Measurements from ENCODE around the gene TCF12. TPM values are rescaled to one million over a fixed set of nuclear protein-coding genes. Genes with fewer than 3 reads are reported as not detected.

The TCF12 gene
- total RNA-seq, 1 donor from 2014 or later, result 144 TPM

DNA sequence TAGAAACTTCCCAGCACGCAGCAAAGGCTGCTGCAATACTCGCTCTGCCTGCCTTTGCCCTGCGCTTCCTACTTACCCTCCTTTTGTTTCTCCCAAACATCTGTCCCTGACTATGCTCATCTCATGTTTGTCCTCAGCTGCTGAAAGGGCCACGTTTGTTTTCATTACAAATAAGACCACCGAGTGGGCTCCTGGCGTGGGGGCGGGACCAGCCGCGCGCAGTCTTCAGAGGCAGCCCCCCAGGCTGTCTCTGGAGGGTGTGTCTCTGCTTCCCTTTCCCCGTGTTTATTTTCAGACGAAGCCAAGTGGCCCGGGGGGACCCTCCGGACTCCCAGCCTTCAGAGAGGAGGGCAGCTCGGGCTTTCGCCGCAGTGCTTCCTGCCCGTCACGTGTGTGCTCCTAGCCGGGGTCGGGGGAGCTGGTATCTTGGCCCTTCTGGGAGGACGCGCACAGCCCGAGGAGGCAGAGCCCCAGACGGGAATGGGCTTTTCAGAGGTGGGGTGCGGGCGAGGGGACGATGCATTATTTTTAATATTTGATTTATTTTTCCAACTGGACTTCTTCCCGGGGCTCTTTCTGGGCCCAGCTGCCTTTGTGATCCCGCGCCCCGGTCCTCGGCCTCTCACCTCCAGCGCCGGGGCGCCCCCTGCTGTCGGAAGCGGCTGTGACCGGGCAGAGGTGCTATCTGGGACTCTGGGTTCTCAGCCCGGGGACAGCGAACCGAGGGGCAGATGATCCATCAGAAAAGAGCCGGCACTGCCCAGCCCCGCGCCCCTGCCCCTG lies 387.9 kb downstream of the TCF12 start:
- H3K4me1 ChIP-seq, result peaks cover 0 to 9% of the 10 kb centered on the region in 2 donors
- intact Hi-C loops (cut with DNase I), result loop anchor here (1.0 to 5.0 kb wide), 4 partner anchors 94 to 809 kb away; no protein-coding TSS in a partner anchor
- DNase-seq (ENCODE audit: low spot score in 2 of 2), result peak; percentile 29 to 91
- H3K36me3 ChIP-seq, result no peaks in the 10 kb centered on the region
- H3K27ac ChIP-seq, result no peak overlapping the region
- peak overlapping the region; percentile 48 to 71 for H3K4me3 ChIP-seq
- no peaks in the 10 kb centered on the region for H3K27me3 ChIP-seq
- no peaks in the 10 kb centered on the region for H3K9me3 ChIP-seq
- TF ChIP-seq, protein P1, sequence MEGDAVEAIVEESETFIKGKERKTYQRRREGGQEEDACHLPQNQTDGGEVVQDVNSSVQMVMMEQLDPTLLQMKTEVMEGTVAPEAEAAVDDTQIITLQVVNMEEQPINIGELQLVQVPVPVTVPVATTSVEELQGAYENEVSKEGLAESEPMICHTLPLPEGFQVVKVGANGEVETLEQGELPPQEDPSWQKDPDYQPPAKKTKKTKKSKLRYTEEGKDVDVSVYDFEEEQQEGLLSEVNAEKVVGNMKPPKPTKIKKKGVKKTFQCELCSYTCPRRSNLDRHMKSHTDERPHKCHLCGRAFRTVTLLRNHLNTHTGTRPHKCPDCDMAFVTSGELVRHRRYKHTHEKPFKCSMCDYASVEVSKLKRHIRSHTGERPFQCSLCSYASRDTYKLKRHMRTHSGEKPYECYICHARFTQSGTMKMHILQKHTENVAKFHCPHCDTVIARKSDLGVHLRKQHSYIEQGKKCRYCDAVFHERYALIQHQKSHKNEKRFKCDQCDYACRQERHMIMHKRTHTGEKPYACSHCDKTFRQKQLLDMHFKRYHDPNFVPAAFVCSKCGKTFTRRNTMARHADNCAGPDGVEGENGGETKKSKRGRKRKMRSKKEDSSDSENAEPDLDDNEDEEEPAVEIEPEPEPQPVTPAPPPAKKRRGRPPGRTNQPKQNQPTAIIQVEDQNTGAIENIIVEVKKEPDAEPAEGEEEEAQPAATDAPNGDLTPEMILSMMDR (IDR thresholded peaks at IDR 0.05), result peak; percentile 86 to 96 (median 88)

DNA sequence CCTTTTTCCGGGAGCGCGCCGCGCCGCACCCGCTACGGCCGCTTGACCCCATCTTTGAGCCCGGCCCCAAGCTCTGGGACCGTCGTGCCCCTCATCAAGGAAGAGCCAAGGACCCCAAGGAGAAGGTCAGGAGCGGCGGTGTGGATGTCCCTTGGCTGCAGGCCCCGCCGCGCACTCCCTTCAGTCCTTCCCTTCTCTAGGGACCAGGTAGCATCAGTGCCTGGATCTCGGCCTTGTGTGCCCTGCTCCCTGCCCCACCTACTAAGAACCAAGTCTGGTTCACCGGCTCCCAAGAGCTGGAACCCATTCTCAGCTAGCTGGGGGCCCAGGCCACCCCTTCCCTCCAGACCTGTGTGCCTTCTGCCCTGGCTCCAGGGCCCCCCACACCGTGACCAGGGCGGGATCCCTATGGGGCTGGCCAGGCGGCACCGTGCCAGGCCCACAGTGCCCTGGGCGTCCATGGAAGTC lies 388.5 kb downstream of the TCF12 start:
- Histone ChIP-seq H3K4me1 (peaks cover 0 to 9% of the 10 kb centered on the region in 2 donors), H3K36me3 (no peaks in the 10 kb centered on the region), H3K9me3 (no peaks in the 10 kb centered on the region), H3K27me3 (no peaks in the 10 kb centered on the region), H3K4me3 (peak overlapping the region; percentile 48 to 71), H3K27ac (no peak overlapping the region)
- intact Hi-C loops (cut with DNase I), result loop anchor here (1.0 to 5.0 kb wide), 4 partner anchors 95 to 810 kb away; no protein-coding TSS in a partner anchor
- peak in 1 of 2 donors; percentile 61 for DNase-seq (ENCODE audit: low spot score in 2 of 2)
- TF ChIP-seq, protein P1 (IDR thresholded peaks at IDR 0.05), result no peak

DNA sequence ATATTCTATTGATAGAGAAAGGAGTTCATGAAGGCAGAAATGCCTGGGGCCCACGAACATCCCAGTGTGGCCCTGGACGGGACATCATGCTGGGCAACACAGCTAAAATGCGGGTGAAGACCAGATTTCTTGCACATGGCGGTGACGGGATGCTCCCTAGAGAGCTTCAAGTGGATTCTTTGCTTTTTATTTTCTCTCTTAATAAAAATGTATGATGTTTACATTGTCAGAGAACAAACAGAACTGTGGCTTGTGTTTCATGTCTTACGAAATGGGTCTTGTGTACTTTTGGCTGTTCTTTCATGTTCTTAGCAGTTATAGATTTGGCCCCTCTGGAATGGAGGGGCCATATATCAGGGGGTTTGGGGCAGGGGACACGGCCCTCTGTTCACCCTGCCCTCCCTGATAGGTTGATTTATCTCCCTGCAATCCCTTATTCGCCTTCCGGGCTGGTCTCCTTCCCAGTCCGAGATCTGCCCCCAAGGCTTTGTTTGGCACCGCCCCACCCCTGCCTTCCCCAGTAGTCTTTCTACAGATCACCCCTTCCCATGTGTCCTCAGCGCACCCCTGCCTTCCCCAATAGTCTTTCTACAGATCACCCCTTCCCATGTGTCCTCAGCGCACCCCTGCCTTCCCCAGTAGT lies 389.2 kb downstream of the TCF12 start:
- H3K27ac ChIP-seq, result no peak overlapping the region
- intact Hi-C loops (cut with DNase I), result loop anchor here (5.0 kb wide), 3 partner anchors 95 to 810 kb away; no protein-coding TSS in a partner anchor
- TF ChIP-seq, protein P1 (IDR thresholded peaks at IDR 0.05), result no peak

DNA sequence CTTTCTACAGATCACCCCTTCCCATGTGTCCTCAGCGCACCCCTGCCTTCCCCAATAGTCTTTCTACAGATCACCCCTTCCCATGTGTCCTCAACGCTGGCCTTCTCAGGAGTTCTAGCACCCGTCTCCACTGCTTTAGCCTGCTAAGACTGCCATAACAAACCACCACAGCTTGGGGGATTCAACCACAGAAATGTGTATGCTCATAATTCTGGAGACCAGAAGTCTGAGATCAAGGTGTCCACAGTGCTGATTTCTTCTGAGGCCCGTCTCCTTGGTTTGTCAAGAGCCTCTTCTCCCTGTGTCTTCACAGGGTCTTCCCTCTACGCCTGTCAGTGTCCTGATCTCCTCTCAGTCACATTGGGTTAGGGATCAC lies 389.7 kb downstream of the TCF12 start:
- Histone ChIP-seq H3K4me1 (peaks cover 0 to 9% of the 10 kb centered on the region in 2 donors), H3K27ac (no peak overlapping the region), H3K36me3 (no peaks in the 10 kb centered on the region), H3K9me3 (no peaks in the 10 kb centered on the region), H3K27me3 (no peaks in the 10 kb centered on the region), H3K4me3 (no peak overlapping the region)
- intact Hi-C loops (cut with DNase I), result loop anchor here (5.0 kb wide), 3 partner anchors 96 to 811 kb away; no protein-coding TSS in a partner anchor
- TF ChIP-seq, protein P1 (IDR thresholded peaks at IDR 0.05), result no peak
- DNase-seq (ENCODE audit: low spot score in 2 of 2), result peak in 1 of 2 donors; percentile 16

More for the DNA sequence above, 389.2 kb downstream of the TCF12 start:
- peaks cover 0 to 9% of the 10 kb centered on the region in 2 donors for H3K4me1 ChIP-seq
- H3K4me3 ChIP-seq, result no peak overlapping the region
- H3K27me3 ChIP-seq, result no peaks in the 10 kb centered on the region
- DNase-seq (ENCODE audit: low spot score in 2 of 2), result peak in 1 of 2 donors; percentile 44
- H3K9me3 ChIP-seq, result no peaks in the 10 kb centered on the region
- no peaks in the 10 kb centered on the region for H3K36me3 ChIP-seq

DNA sequence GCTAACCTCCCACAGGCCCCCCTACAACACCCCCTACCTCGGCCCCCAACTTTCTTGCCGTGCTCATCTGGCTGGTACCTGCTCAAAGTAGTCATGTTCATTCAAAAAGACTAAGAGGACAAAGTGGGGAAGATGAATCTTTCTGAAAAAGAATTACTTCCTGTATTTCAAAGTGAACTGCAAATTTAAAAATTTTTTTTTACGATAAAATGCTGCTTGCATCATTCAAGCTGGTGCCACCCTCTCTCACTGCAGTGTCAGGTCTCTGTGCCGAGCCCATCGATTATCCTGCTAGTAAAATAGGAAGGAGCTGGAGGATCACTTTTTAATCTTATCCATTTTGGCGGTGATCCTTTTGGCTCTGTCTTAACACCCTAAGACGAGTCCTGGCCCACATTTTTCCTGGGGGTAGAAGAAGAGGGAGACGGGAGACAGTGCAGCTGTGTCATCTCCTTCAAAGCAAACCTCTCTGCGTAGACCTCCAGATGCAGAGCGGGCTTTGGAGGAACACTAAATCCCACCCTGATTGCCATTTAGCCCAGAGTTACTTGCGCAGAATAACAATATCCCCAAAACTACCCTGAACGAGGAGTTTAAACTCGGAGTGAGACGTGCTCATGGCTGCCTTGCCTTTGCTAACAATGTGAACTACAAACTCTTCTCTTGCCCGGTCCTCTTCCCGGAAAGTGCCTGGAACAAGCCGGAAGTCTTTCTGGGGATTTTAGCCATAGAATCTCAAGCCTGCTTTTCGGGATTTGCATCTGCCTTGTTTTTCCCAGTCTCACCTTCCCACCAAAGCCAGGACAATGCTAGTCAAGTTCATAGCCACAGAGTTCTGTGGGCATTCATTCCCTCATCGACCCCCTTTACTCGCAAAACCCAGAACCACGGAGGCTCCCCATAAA lies 391.7 kb downstream of the TCF12 start:
- H3K27ac ChIP-seq, result no peak overlapping the region
- no peak overlapping the region for H3K4me3 ChIP-seq
- intact Hi-C loops (cut with DNase I), result loop anchor here (5.0 kb wide), 3 partner anchors 98 to 813 kb away; no protein-coding TSS in a partner anchor
- TF ChIP-seq, protein P1 (IDR thresholded peaks at IDR 0.05), result no peak
- H3K27me3 ChIP-seq, result no peaks in the 10 kb centered on the region
- H3K4me1 ChIP-seq, result peaks cover 0 to 9% of the 10 kb centered on the region in 2 donors
- H3K9me3 ChIP-seq, result no peaks in the 10 kb centered on the region
- peak in 1 of 2 donors; percentile 31 for DNase-seq (ENCODE audit: low spot score in 2 of 2)
- H3K36me3 ChIP-seq, result no peaks in the 10 kb centered on the region
